Uterus (tissue), 2 donors: ENCODE results near the gene MCM8.

Experiments
- POLR2A ChIP-seq, 2 donors: fragments of 450-650 bp; IDR thresholded peaks; one replicate each; pipeline ENCODE4 v1.6.1; 2016; ENCODE audit warnings: antibody characterized with exemption in 2 of 2, mild to moderate bottlenecking in 1 of 2, moderate library complexity in 1 of 2
- TF ChIP-seq, protein P1 (sequence below), 4 experiments: fragments of 200-600 bp in 2 of 4; fragments of 450-650 bp in 2 of 4; sonication (generic) in 2 of 4; IDR thresholded peaks; one replicate each; pipeline ENCODE4 v1.5.1; 2016 to 2019; ENCODE audit warnings: antibody characterized with exemption in 4 of 4, mild to moderate bottlenecking in 2 of 4, moderate library complexity in 1 of 4

GRCh38 chr20:5923493-5923892 lies 27.0 kb upstream of the MCM8 start:
- TF ChIP-seq POLR2A (IDR thresholded peaks at IDR 0.05): no peak
- TF ChIP-seq, protein P1, sequence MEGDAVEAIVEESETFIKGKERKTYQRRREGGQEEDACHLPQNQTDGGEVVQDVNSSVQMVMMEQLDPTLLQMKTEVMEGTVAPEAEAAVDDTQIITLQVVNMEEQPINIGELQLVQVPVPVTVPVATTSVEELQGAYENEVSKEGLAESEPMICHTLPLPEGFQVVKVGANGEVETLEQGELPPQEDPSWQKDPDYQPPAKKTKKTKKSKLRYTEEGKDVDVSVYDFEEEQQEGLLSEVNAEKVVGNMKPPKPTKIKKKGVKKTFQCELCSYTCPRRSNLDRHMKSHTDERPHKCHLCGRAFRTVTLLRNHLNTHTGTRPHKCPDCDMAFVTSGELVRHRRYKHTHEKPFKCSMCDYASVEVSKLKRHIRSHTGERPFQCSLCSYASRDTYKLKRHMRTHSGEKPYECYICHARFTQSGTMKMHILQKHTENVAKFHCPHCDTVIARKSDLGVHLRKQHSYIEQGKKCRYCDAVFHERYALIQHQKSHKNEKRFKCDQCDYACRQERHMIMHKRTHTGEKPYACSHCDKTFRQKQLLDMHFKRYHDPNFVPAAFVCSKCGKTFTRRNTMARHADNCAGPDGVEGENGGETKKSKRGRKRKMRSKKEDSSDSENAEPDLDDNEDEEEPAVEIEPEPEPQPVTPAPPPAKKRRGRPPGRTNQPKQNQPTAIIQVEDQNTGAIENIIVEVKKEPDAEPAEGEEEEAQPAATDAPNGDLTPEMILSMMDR (IDR thresholded peaks at IDR 0.05): no peak
